Activated CD4-positive, alpha-beta T cell treated with anti-CD3 and anti-CD28 coated beads, Interleukin-2, Interleukin-6, amounts not matched to agents 100 ng/mL and 50 ng/mL, durations not matched to agents 16 hours and 8 hours (primary cell): Measurements from ENCODE around the gene RABGAP1.

Experiments used
- DNase-seq: peaks from one replicate; pipeline ENCODE4 v3.0.0-alpha.2; 2020

The RABGAP1 gene

GRCh38 chr9:123016631-123017030 lies 75.8 kb downstream of the RABGAP1 start:
- DNase-seq = no peak

- DNase-seq = no peak
Observed at GRCh38 chr9:123020796-123021195, 80.0 kb downstream of the RABGAP1 start.

- no peak for DNase-seq
Observed at GRCh38 chr9:123026425-123026824, 85.6 kb downstream of the RABGAP1 start.

GRCh38 chr9:123027517-123027916 lies 86.7 kb downstream of the RABGAP1 start:
- DNase-seq = no peak

GRCh38 chr9:123028136-123028535 lies 87.3 kb downstream of the RABGAP1 start:
- DNase-seq = no peak

GRCh38 chr9:123028973-123029372 lies 88.2 kb downstream of the RABGAP1 start:
- DNase-seq = no peak

GRCh38 chr9:123031963-123032362 lies 91.1 kb downstream of the RABGAP1 start:
- no peak for DNase-seq

GRCh38 chr9:123033352-123033751 lies 92.5 kb downstream of the RABGAP1 start, which contains the start of gene GPR21:
GPR21 (plus strand) TSS chr9:123033667; CDS start chr9:123034567, 900 bp downstream.
- DNase-seq = no peak

GRCh38 chr9:123033864-123034601 lies 93.2 kb downstream of the RABGAP1 start:
- no peak for DNase-seq

- DNase-seq = no peak
Observed at GRCh38 chr9:123034881-123035510, 94.2 kb downstream of the RABGAP1 start.

- DNase-seq = no peak
Observed at GRCh38 chr9:123035791-123036190, 95.0 kb downstream of the RABGAP1 start.

- DNase-seq = no peak
Observed at GRCh38 chr9:123036893-123037545, 96.2 kb downstream of the RABGAP1 start.

- no peak for DNase-seq
Observed at GRCh38 chr9:123039617-123040219, 98.9 kb downstream of the RABGAP1 start.

GRCh38 chr9:123040801-123041200 lies 100.0 kb downstream of the RABGAP1 start:
- DNase-seq = no peak

GRCh38 chr9:123041489-123041888 lies 100.7 kb downstream of the RABGAP1 start:
- no peak for DNase-seq

GRCh38 chr9:123043081-123043939 lies 102.5 kb downstream of the RABGAP1 start:
- DNase-seq = no peak

- DNase-seq = no peak
Observed at GRCh38 chr9:123044586-123044985, 103.8 kb downstream of the RABGAP1 start.

GRCh38 chr9:123046406-123047195 lies 105.8 kb downstream of the RABGAP1 start:
- DNase-seq = no peak

GRCh38 chr9:123048748-123049147 lies 107.9 kb downstream of the RABGAP1 start:
- DNase-seq = no peak

GRCh38 chr9:123049589-123050222 lies 108.9 kb downstream of the RABGAP1 start:
- DNase-seq = no peak

- DNase-seq = no peak
Observed at GRCh38 chr9:123053046-123053445, 112.2 kb downstream of the RABGAP1 start.
